IMR-90 (cell line): ENCODE measurements around the gene SOD2. TPM values are rescaled to one million over a fixed set of nuclear protein-coding genes. Genes with fewer than 3 reads are reported as not detected.

Experiments
- ATAC-seq: fragments of 200-7000 bp; cut with Tn5 transposase; 2 replicates; pipeline ENCODE4 v1.9.1; 2020; ENCODE audit warnings: low read depth, mild to moderate bottlenecking, moderate library complexity
- BruUV-seq: library from RNA; stranded (reverse); fragments of 400-500 nt; replicated peaks from 2 replicates; lab custom pipeline; 2021; lab: Mats Ljungman, UMichigan
- CTCF ChIA-PET: fragments of 300-600 bp; formaldehyde crosslinking; extraction: SDS; loops from one replicate; lab custom pipeline; 2021; ENCODE audit warnings: antibody characterized with exemption; lab: Yijun Ruan, JAX
- POLR2A ChIA-PET: fragments of 300-600 bp; sonication (Branson Sonifier 250); formaldehyde crosslinking; loops from one replicate; lab custom pipeline; 2022; ENCODE audit warnings: antibody characterized with exemption; ENCODE audit not compliant: unreplicated experiment; lab: Charles Lee
- DNase-seq: peaks from one replicate; pipeline ENCODE4 v3.0.0; 2013
- H2AFZ ChIP-seq: replicated peaks from 2 replicates; pipeline ENCODE3; 2013; ENCODE audit warnings: low read length, mild to moderate bottlenecking; ENCODE audit not compliant: poor library complexity
- H2AK5ac ChIP-seq: 2 replicates; pipeline ENCODE4 v1.6.1; 2013; ENCODE audit warnings: low read depth, low read length, inconsistent platforms
- H2AK9ac ChIP-seq: replicated peaks from 2 replicates; pipeline ENCODE3; 2013; ENCODE audit warnings: mild to moderate bottlenecking, low read depth, low read length, moderate library complexity; ENCODE audit not compliant: poor library complexity
- H2BK120ac ChIP-seq: 2 replicates; pipeline ENCODE4 v1.6.1; 2013; ENCODE audit warnings: low read depth, low read length, inconsistent platforms
- H2BK15ac ChIP-seq: 3 replicates; pipeline ENCODE4 v1.6.1; 2013; ENCODE audit warnings: low read depth, low read length, inconsistent platforms
- H2BK20ac ChIP-seq: 2 replicates; pipeline ENCODE4 v1.6.1; 2013; ENCODE audit warnings: low read depth, mild to moderate bottlenecking, inconsistent platforms, low read length, moderate library complexity
- H2BK5ac ChIP-seq: 2 replicates; pipeline ENCODE4 v1.6.1; 2013; ENCODE audit warnings: mild to moderate bottlenecking, low read depth, low read length, inconsistent platforms; ENCODE audit not compliant: poor library complexity, severe bottlenecking
- H3K14ac ChIP-seq: replicated peaks from 2 replicates; pipeline ENCODE4 v1.6.1; 2013; ENCODE audit warnings: low read depth, low read length, inconsistent platforms
- H3K18ac ChIP-seq: 2 replicates; pipeline ENCODE4 v1.6.1; 2013; ENCODE audit warnings: low read depth, low read length, control low read depth
- H3K23ac ChIP-seq: 2 replicates; pipeline ENCODE4 v1.6.1; 2013; ENCODE audit warnings: low read depth, low read length, inconsistent platforms
- H3K27ac ChIP-seq: 2 replicates; pipeline ENCODE4 v1.5.1; 2013; ENCODE audit warnings: mild to moderate bottlenecking, control low read depth, low read length; ENCODE audit not compliant: insufficient read depth
- H3K27me3 ChIP-seq: 2 replicates; pipeline ENCODE4 v1.6.1; 2013; ENCODE audit warnings: low read length; ENCODE audit not compliant: control insufficient read depth, insufficient read depth
- H3K36me3 ChIP-seq: 2 replicates; pipeline ENCODE4 v1.6.1; 2013; ENCODE audit warnings: low read length, mixed read lengths; ENCODE audit not compliant: control insufficient read depth, insufficient read depth
- H3K4ac ChIP-seq: 2 replicates; pipeline ENCODE4 v1.6.1; 2013; ENCODE audit warnings: low read depth, low read length, inconsistent platforms
- H3K4me1 ChIP-seq: 2 replicates; pipeline ENCODE4 v1.6.1; 2013; ENCODE audit warnings: low read length, mixed read lengths; ENCODE audit not compliant: control insufficient read depth, insufficient read depth
- H3K4me2 ChIP-seq: 2 replicates; pipeline ENCODE4 v1.6.1; 2013; ENCODE audit warnings: low read depth, mild to moderate bottlenecking, control low read depth, low read length, moderate library complexity
- H3K4me3 ChIP-seq: 2 replicates; pipeline ENCODE4 v1.5.1; 2013; ENCODE audit warnings: low read depth, mild to moderate bottlenecking, control low read depth, low read length, moderate library complexity; ENCODE audit not compliant: insufficient read depth
- H3K56ac ChIP-seq: 2 replicates; pipeline ENCODE4 v1.6.1; 2013; ENCODE audit warnings: low read length, inconsistent platforms; ENCODE audit not compliant: insufficient read depth; ENCODE audit errors: extremely low read depth
- H3K79me1 ChIP-seq, 2 experiments: 2 replicates each; pipeline ENCODE4 v1.6.1; 2013; ENCODE audit warnings: low read length in 2 of 2, inconsistent platforms in 1 of 2, low read depth in 1 of 2
- H3K9ac ChIP-seq: 2 replicates; pipeline ENCODE4 v1.6.1; 2013; ENCODE audit warnings: low read depth, low read length, control low read depth
- H3K9me1 ChIP-seq: 2 replicates; pipeline ENCODE4 v1.6.1; 2013; ENCODE audit warnings: low read length, inconsistent platforms; ENCODE audit not compliant: insufficient read depth
- H3K9me3 ChIP-seq: 2 replicates; pipeline ENCODE4 v1.6.1; 2013; ENCODE audit warnings: low read length; ENCODE audit not compliant: control insufficient read depth, insufficient read depth
- H4K20me1 ChIP-seq: 2 replicates; pipeline ENCODE4 v1.6.1; 2013; ENCODE audit warnings: low read length, inconsistent platforms; ENCODE audit not compliant: insufficient read depth
- H4K5ac ChIP-seq: 2 replicates; pipeline ENCODE4 v1.6.1; 2013; ENCODE audit warnings: mild to moderate bottlenecking, low read depth, low read length, control low read depth
- H4K8ac ChIP-seq, 2 experiments: 2 replicates each; pipeline ENCODE4 v1.6.1; 2013; ENCODE audit warnings: low read depth in 2 of 2, low read length in 2 of 2, control low read depth in 1 of 2, inconsistent platforms in 1 of 2
- H4K91ac ChIP-seq: 2 replicates; pipeline ENCODE4 v1.6.1; 2013; ENCODE audit warnings: low read depth, low read length, inconsistent platforms; ENCODE audit not compliant: insufficient read depth
- BHLHE40 ChIP-seq: fragments of 150-350 bp; IDR thresholded peaks from 2 replicates; pipeline ENCODE4 v1.6.1; 2016; ENCODE audit warnings: mild to moderate bottlenecking, low read depth, low read length
- CEBPB ChIP-seq: IDR thresholded peaks from 2 replicates; pipeline ENCODE4 v1.6.1; 2012; ENCODE audit warnings: low read depth, low read length, improper control_type of control experiment
- CHD1 ChIP-seq: IDR thresholded peaks from 2 replicates; pipeline ENCODE4 v1.6.1; 2012; ENCODE audit warnings: low read depth, low read length, improper control_type of control experiment
- CTCF ChIP-seq: conservative IDR thresholded peaks from 2 replicates; pipeline ENCODE4 v1.5.1; 2012; ENCODE audit warnings: mild to moderate bottlenecking, low read depth, low read length, improper control_type of control experiment
- FOS ChIP-seq: fragments of 150-350 bp; IDR thresholded peaks from 2 replicates; pipeline ENCODE4 v1.6.1; 2016; ENCODE audit warnings: low read depth, low read length
- MAFK ChIP-seq: IDR thresholded peaks from 2 replicates; pipeline ENCODE4 v1.6.1; 2012; ENCODE audit warnings: low read depth, low read length, improper control_type of control experiment
- MAZ ChIP-seq: IDR thresholded peaks from 2 replicates; pipeline ENCODE4 v1.6.1; 2012; ENCODE audit warnings: low read depth, mild to moderate bottlenecking, low read length, improper control_type of control experiment, moderate library complexity, borderline replicate concordance
- MXI1 ChIP-seq: IDR thresholded peaks from 2 replicates; pipeline ENCODE4 v1.6.1; 2012; ENCODE audit warnings: low read depth, mild to moderate bottlenecking, low read length, moderate library complexity, borderline replicate concordance
- NFE2L2 ChIP-seq: fragments of 150-350 bp; IDR thresholded peaks from 2 replicates; pipeline ENCODE4 v1.6.1; 2016; ENCODE audit warnings: low read depth, mild to moderate bottlenecking, low read length
- POLR2A ChIP-seq: IDR thresholded peaks from 2 replicates; pipeline ENCODE4 v1.6.1; 2012; ENCODE audit warnings: mild to moderate bottlenecking, low read depth, low read length
- RAD21 ChIP-seq: IDR thresholded peaks from 2 replicates; pipeline ENCODE4 v1.6.1; 2012; ENCODE audit warnings: low read length, improper control_type of control experiment
- RCOR1 ChIP-seq: IDR thresholded peaks from 2 replicates; pipeline ENCODE4 v1.6.1; 2012; ENCODE audit warnings: mild to moderate bottlenecking, low read length, improper control_type of control experiment; ENCODE audit not compliant: insufficient replicate concordance
- RFX5 ChIP-seq: IDR thresholded peaks from 2 replicates; pipeline ENCODE4 v1.8.0; 2012; ENCODE audit warnings: low read depth, mild to moderate bottlenecking, low read length, moderate library complexity
- SMC3 ChIP-seq: fragments of 150-350 bp; IDR thresholded peaks from 2 replicates; pipeline ENCODE4 v1.6.1; 2016; ENCODE audit warnings: low read depth, mild to moderate bottlenecking, antibody characterized with exemption, low read length, moderate library complexity
- USF2 ChIP-seq: fragments of 150-350 bp; IDR thresholded peaks from 2 replicates; pipeline ENCODE4 v1.6.1; 2017; ENCODE audit warnings: mild to moderate bottlenecking, antibody characterized with exemption, low read length, low read depth
- WGBS, 2 experiments: methylation state at CpG; one replicate each; pipeline versions ENCODE4 v1.1.5 to v1.1.7; 2013; ENCODE audit warnings: missing lambda C conversion rate in 2 of 2; ENCODE audit not compliant: insufficient read length in 1 of 2; ENCODE audit errors: extremely low coverage in 2 of 2; 5-methylcytosine and 5-hydroxymethylcytosine counted together
- dilution Hi-C: fragments of 300-500 bp; cut with HindIII; formaldehyde crosslinking; loops from one replicate; pipeline ENCODE4 v1.14.3; 2018; ENCODE audit warnings: low sequenced_read_pairs; ENCODE audit not compliant: unreplicated experiment
- in situ Hi-C: fragments of 300-500 bp; cut with MboI; formaldehyde crosslinking; loops from 3 replicates; pipeline ENCODE4 v1.14.3; 2019; ENCODE audit warnings: low sequenced_read_pairs, inconsistent platforms, mixed read lengths
- intact Hi-C: fragments of 100-400 bp; cut with micrococcal nuclease; formaldehyde crosslinking; loops from 2 replicates; pipeline ENCODE4 v1.10.0; 2022
- polyA plus RNA-seq, 3 experiments: library from polyadenylated mRNA; depleted of rRNA; stranded (reverse); fragments of >200 nt; gene quantifications; 2 replicates each; pipeline ENCODE4 v1.2.3, GENCODE V29; 2012; ENCODE audit warnings: low replicate concordance in 1 of 3
- total RNA-seq: library from RNA; depleted of rRNA; stranded (reverse); fragments of >200 nt; gene quantifications from 2 replicates; pipeline ENCODE4 v1.2.3, GENCODE V29; 2012

Gene SOD2
- total and polyA plus RNA-seq, 2 of the 4 experiments (the other 2 are of a cell fraction): 173 to 243 TPM

- Histone ChIP-seq H3K14ac (no peak overlapping the region), H2BK120ac (no peak overlapping the region), H2AK9ac (no peak overlapping the region), H2AK5ac (no peak overlapping the region), H3K9me3 (no peaks in the 10 kb centered on the region), H3K9me1 (peaks cover 10% of the 10 kb centered on the region), H2BK5ac (no peak overlapping the region), H3K9ac (no peak overlapping the region), H3K18ac (peak overlapping the region; percentile 8; the same call in 1 of the 2 replicates), H3K27ac (no peak overlapping the region), H4K8ac (no peak overlapping the region), H3K79me1 (peaks cover 21 to 51% of the 10 kb centered on the region in 2 experiments), H3K4ac (peak overlapping the region; percentile 3; the same call in 1 of the 2 replicates), H3K23ac (peak overlapping the region; percentile 21; the same call in 1 of the 2 replicates), H3K27me3 (no peaks in the 10 kb centered on the region), H4K20me1 (0 out of 2 replicates have a peak, but pooled peaks cover 3% of the 10 kb centered on the region), H3K4me1 (peaks cover 12% of the 10 kb centered on the region), H3K56ac (no peak overlapping the region), H3K4me3 (no peak overlapping the region), H4K5ac (no peak overlapping the region; the same call in 1 of the 2 replicates), H2BK15ac (peak overlapping the region; percentile 7; the same call in 1 of the 3 replicates), H3K36me3 (0 out of 2 replicates have a peak, but pooled peaks cover 1% of the 10 kb centered on the region), H3K4me2 (no peak overlapping the region), H2AFZ (no peak overlapping the region), H2BK20ac (no peak overlapping the region; the same call in 1 of the 2 replicates), H4K91ac (no peak overlapping the region)
- POLR2A ChIA-PET: no interaction called here
- CTCF ChIA-PET: interaction anchor here (0.6 kb wide), 1 partner anchor 105 kb away, joined by 3 read pairs; no protein-coding TSS in a partner anchor
- no peak for DNase-seq
- intact Hi-C loops: no loop called here
- BruUV-seq: no TSS peak
- dilution Hi-C loops: no loop called here
- ATAC-seq: no peak
- TF ChIP-seq NFE2L2 (no peak), SMC3 (no peak), RFX5 (no peak), FOS (no peak), RAD21 (no peak), POLR2A (no peak), MXI1 (no peak), CEBPB (no peak), CHD1 (no peak), MAFK (no peak), CTCF (no peak), BHLHE40 (no peak), USF2 (no peak), RCOR1 (no peak), MAZ (no peak)
- 100% methylated on average over 1 of the region's 3 CpGs; no CpG with 5 or more reads in 1 of the 2 experiments for WGBS, 2 experiments
- in situ Hi-C loops: loop anchor here (25.0 kb wide), 1 partner anchor 1078 kb away; the partner anchor contains the start of gene DYNLT1
These were observed 22.1 kb upstream of the SOD2 start for GRCh38 chr6:159715166-159715565.
